ENCODE measurements around the gene CENPP. TPM values are rescaled to one million over a fixed set of nuclear protein-coding genes. Genes with fewer than 3 reads are reported as not detected.

Gene CENPP
- total RNA-seq, 4 donors from 2014 or later: 2.8 to 51.2 (median 4.9) TPM

- peaks cover 0 to 11% (median 0%) of the 10 kb centered on the region in 4 donors for H3K4me1 ChIP-seq
- TF ChIP-seq POLR2A (IDR thresholded peaks at IDR 0.05) (no peak), CTCF (IDR thresholded peaks at IDR 0.05) (no peak)
- H3K27me3 ChIP-seq: no peaks in the 10 kb centered on the region
- no peak overlapping the region for H3K4me3 ChIP-seq
- no peak for DNase-seq
- peaks cover 0 to 28% (median 0%) of the 10 kb centered on the region in 3 donors for H3K36me3 ChIP-seq
- H3K27ac ChIP-seq: peak overlapping the region in 1 of 4 donors; percentile 68
- H3K9me3 ChIP-seq: no peaks in the 10 kb centered on the region
Observed at GRCh38 chr9:92611621-92612285, 286.0 kb downstream of the CENPP start.

GRCh38 chr9:92612292-92612691, 286.5 kb downstream of the CENPP start:
- H3K4me1 ChIP-seq: peaks cover 0 to 11% (median 0%) of the 10 kb centered on the region in 4 donors
- H3K4me3 ChIP-seq: no peak overlapping the region
- no peaks in the 10 kb centered on the region for H3K27me3 ChIP-seq
- no peak overlapping the region for H3K27ac ChIP-seq
- no peak for DNase-seq
- TF ChIP-seq POLR2A (IDR thresholded peaks at IDR 0.05) (no peak), CTCF (IDR thresholded peaks at IDR 0.05) (no peak)
- H3K36me3 ChIP-seq: peaks cover 0 to 28% (median 0%) of the 10 kb centered on the region in 3 donors
- H3K9me3 ChIP-seq: no peaks in the 10 kb centered on the region

DNA sequence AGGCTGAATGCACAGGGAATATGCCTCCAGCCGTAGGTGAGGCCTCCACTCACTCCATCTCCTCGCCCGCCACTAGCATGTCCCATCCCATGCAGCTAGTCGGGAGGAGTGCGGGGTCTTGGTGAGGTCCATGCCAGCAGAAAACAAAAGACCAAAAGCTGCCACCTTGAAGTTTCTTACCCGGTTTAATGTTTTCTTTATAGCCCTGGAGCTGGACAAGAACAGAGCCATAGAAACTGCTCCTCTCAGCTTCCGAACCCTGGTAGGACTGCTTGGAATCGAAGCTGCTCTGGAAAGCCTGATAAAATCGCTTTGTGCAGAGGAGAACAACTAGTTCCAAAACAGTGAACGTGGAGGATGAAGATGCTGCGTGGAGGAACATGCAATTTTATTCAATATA, 287.1 kb downstream of the CENPP start:
- TF ChIP-seq CTCF (IDR thresholded peaks at IDR 0.05): no peak
- TF ChIP-seq POLR2A (IDR thresholded peaks at IDR 0.05): no peak
- DNase-seq: no peak
- H3K27me3 ChIP-seq: no peaks in the 10 kb centered on the region
- no peaks in the 10 kb centered on the region for H3K9me3 ChIP-seq
- H3K27ac ChIP-seq: no peak overlapping the region
- peaks cover 0 to 28% (median 0%) of the 10 kb centered on the region in 3 donors for H3K36me3 ChIP-seq
- peaks cover 0 to 11% (median 0%) of the 10 kb centered on the region in 4 donors for H3K4me1 ChIP-seq
- H3K4me3 ChIP-seq: no peak overlapping the region

GRCh38 chr9:92613268-92614122, 287.7 kb downstream of the CENPP start:
- peak overlapping the region in 2 of 4 donors; percentile 25 to 74 for H3K27ac ChIP-seq
- DNase-seq: no peak
- H3K4me1 ChIP-seq: peaks cover 0 to 16% (median 0%) of the 10 kb centered on the region in 4 donors
- no peak for TF ChIP-seq POLR2A (IDR thresholded peaks at IDR 0.05)
- TF ChIP-seq CTCF (IDR thresholded peaks at IDR 0.05): no peak
- no peaks in the 10 kb centered on the region for H3K27me3 ChIP-seq
- H3K4me3 ChIP-seq: no peak overlapping the region
- H3K36me3 ChIP-seq: peaks cover 0 to 34% (median 0%) of the 10 kb centered on the region in 3 donors
- H3K9me3 ChIP-seq: no peaks in the 10 kb centered on the region

DNA sequence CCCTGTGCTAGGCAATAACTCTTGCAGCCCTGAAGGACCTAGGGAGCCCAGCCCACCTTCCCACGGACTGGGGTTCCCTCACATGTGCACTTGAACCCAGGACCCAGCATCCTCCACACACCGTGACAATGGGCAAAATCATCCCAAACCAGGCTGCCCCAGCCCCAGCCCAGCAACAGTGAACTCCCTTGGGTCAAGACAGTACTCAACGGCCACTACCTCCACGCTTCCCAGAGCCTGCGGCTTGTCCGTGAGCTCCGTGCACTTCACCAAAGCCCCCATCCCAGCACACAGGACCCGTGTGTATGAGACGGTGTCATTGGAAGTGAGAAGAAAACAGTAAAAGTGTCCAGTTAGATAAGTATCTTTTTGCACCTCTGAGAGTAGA, 288.4 kb downstream of the CENPP start:
- no peak for DNase-seq
- Histone ChIP-seq H3K27ac (peak overlapping the region in 2 of 4 donors; percentile 25 to 74), H3K4me3 (no peak overlapping the region), H3K4me1 (peaks cover 0 to 13% (median 0%) of the 10 kb centered on the region in 4 donors), H3K36me3 (peaks cover 0 to 34% (median 0%) of the 10 kb centered on the region in 3 donors), H3K27me3 (no peaks in the 10 kb centered on the region), H3K9me3 (no peaks in the 10 kb centered on the region)
- TF ChIP-seq POLR2A (IDR thresholded peaks at IDR 0.05): no peak
- no peak for TF ChIP-seq CTCF (IDR thresholded peaks at IDR 0.05)
